HT-29 (cell line): ENCODE data around the gene CCSER1. TPM values are rescaled to one million over a fixed set of nuclear protein-coding genes. Genes with fewer than 3 reads are reported as not detected.

Source experiments
- DNase-seq: peaks from one replicate; pipeline ENCODE4 v3.0.0-alpha.2; 2015; ENCODE audit warnings: low spot score
- total RNA-seq: library from RNA; depleted of rRNA; stranded (reverse); fragments of >200 nt; shearing (Covaris generic); gene quantifications from 2 replicates; pipeline ENCODE4 v1.2.3, GENCODE V29; 2014

Gene CCSER1
- total RNA-seq, 1 experiment from 2014 or later, result 12.3 TPM

- DNase-seq, result peak; percentile 47
Observed at GRCh38 chr4:90950385-90950841, 823.2 kb downstream of the CCSER1 start.

GRCh38 chr4:90951037-90951436 is 823.8 kb downstream of the CCSER1 start:
- DNase-seq, result peak; percentile 79

- peak; percentile 69 for DNase-seq
Observed at GRCh38 chr4:90958256-90958895, 831.2 kb downstream of the CCSER1 start.

GRCh38 chr4:90960433-90960832 is 833.2 kb downstream of the CCSER1 start:
- DNase-seq, result no peak

GRCh38 chr4:90960840-90961239 is 833.6 kb downstream of the CCSER1 start:
- DNase-seq, result no peak

- no peak for DNase-seq
Observed at GRCh38 chr4:90970021-90970420, 842.8 kb downstream of the CCSER1 start.

- no peak for DNase-seq
Observed at GRCh38 chr4:90977726-90978125, 850.5 kb downstream of the CCSER1 start.

- DNase-seq, result no peak
Observed at GRCh38 chr4:90979556-90979955, 852.4 kb downstream of the CCSER1 start.

- DNase-seq, result no peak
Observed at GRCh38 chr4:90982813-90983212, 855.6 kb downstream of the CCSER1 start.

- no peak for DNase-seq
Observed at GRCh38 chr4:90990284-90990683, 863.1 kb downstream of the CCSER1 start.

- no peak for DNase-seq
Observed at GRCh38 chr4:90992213-90992612, 865.0 kb downstream of the CCSER1 start.

GRCh38 chr4:90994851-90995574 is 867.8 kb downstream of the CCSER1 start:
- no peak for DNase-seq

- no peak for DNase-seq
Observed at GRCh38 chr4:90995996-90996395, 868.8 kb downstream of the CCSER1 start.

- DNase-seq, result no peak
Observed at GRCh38 chr4:90996813-90997212, 869.6 kb downstream of the CCSER1 start.

- no peak for DNase-seq
Observed at GRCh38 chr4:91015861-91016260, 888.7 kb downstream of the CCSER1 start.

GRCh38 chr4:91019513-91019912 is 892.3 kb downstream of the CCSER1 start:
- no peak for DNase-seq

- no peak for DNase-seq
Observed at GRCh38 chr4:91025241-91026148, 898.3 kb downstream of the CCSER1 start.

- DNase-seq, result no peak
Observed at GRCh38 chr4:91028228-91028627, 901.0 kb downstream of the CCSER1 start.

- no peak for DNase-seq
Observed at GRCh38 chr4:91031761-91032160, 904.6 kb downstream of the CCSER1 start.

- no peak for DNase-seq
Observed at GRCh38 chr4:91032725-91033445, 905.7 kb downstream of the CCSER1 start.

- no peak for DNase-seq
Observed at GRCh38 chr4:91035276-91035675, 908.1 kb downstream of the CCSER1 start.
